ENCODE measurements around the gene RPS16. TPM values are rescaled to one million over a fixed set of nuclear protein-coding genes. Genes with fewer than 3 reads are reported as not detected.

The RPS16 gene
- total and polyA plus RNA-seq, 2 of the 8 experiments (the other 6 are each of a cell fraction or from before 2014, with no cell fraction given), result 2,433 to 7,810 TPM

DNA sequence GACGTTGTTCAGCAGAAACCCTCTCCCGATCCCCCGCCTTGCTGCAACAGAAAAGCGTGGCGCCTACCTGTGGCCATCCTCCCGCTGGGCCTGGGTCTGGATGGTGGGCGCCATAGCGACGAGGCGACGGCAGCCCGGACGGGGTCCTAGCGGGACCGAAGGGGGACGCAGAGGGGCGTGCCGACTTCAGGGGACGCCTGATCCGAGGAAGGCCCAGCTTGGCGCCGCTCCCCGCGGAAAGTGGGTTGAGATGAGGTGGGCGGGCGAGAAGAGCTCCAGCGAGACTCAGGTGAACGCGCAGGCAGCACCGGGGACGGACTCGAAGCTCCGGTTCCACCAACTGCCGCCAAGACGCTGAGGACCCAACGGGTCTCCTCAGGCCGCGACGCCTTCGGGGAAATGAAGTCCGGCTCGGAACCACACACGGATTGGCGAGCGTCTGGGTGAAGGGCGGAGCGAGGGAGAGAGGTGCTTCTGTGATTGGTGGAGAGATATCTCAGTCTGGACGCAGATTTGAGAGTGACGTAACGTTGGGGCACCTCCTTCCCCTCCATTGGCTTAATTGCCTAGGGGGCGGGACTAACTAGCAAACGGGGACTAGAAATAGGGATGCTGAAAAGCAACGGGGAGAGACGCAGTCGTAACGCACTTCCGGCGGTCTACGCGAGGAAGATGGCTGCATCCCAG is 44.9 kb downstream of the RPS16 start, which contains the start of the genes MED29 and PAF1:
Gene MED29, plus strand, starts transcription at position 628 of the 687 bp plus-strand sequence. Its CDS starts 45 bp downstream, at position 673.
Gene PAF1, minus strand, starts transcription at position 356 of the 687 bp plus-strand sequence. Its CDS starts 242 bp downstream, at position 114.
- Histone ChIP-seq H2BK15ac (ENCODE audit: low read length) (peak within 1 kb of the TSS; percentile 95), H3K27ac (ENCODE audit: low read depth, low read length) (peak within 1 kb of the TSS; percentile 99), H3K79me1 (ENCODE audit: low read depth, low read length) (peaks cover 5% of the 10 kb centered on the region), H3K27me3 (replicated peaks in 1 of 4; ENCODE audit: control insufficient read depth in 3 of 4, extremely low read depth in 1 of 4, insufficient read depth in 3 of 4, low read length in 3 of 4) (no peaks in the 10 kb centered on the region), H3K4ac (replicated peaks; ENCODE audit: insufficient read length, low read depth, low read length) (no peak within 1 kb of the TSS), H3K23me2 (ENCODE audit: low read depth, low read length) (peaks cover 2% of the 10 kb centered on the region; the same call in 1 of the 2 replicates), H3K56ac (replicated peaks; ENCODE audit: insufficient read length, low read depth, low read length) (peak within 1 kb of the TSS; percentile 87), H3K36me3 (ENCODE audit: control insufficient read depth in 2 of 4, insufficient read depth in 4 of 4, low read length in 3 of 4) (peaks cover 5 to 35% (median 20%) of the 10 kb centered on the region in 4 experiments; a peak in 6 of 8 replicates), H3K18ac (ENCODE audit: extremely low read depth, low read length) (peak within 1 kb of the TSS; percentile 99), H2BK120ac (replicated peaks; ENCODE audit: low read depth, low read length) (no peak within 1 kb of the TSS), H3K14ac (ENCODE audit: insufficient read length) (no peak within 1 kb of the TSS), H2BK12ac (ENCODE audit: low read depth, low read length) (peak within 1 kb of the TSS; percentile 68), H3K79me2 (ENCODE audit: control insufficient read depth in 1 of 2, insufficient read depth in 2 of 2, low read length in 2 of 2) (peaks cover 0 to 14% of the 10 kb centered on the region in 2 experiments; a peak in 2 of 4 replicates), H4K5ac (ENCODE audit: insufficient read length, low read depth, low read length) (peak within 1 kb of the TSS; percentile 97), H4K91ac (replicated peaks; ENCODE audit: insufficient read length, low read length) (peak within 1 kb of the TSS; percentile 45), H3K4me1 (replicated peaks in 1 of 4; ENCODE audit: control insufficient read depth in 3 of 4, insufficient read depth in 4 of 4, low read length in 3 of 4) (peaks cover 2 to 10% (median 7%) of the 10 kb centered on the region in 4 experiments), H2AFZ (ENCODE audit: low read length) (peak within 1 kb of the TSS; percentile 13; the same call in 1 of the 2 replicates), H3K9ac (replicated peaks in 1 of 4; ENCODE audit: extremely low read depth in 1 of 4, low read depth in 3 of 4, low read length in 3 of 4) (peak within 1 kb of the TSS; percentile 81 to 99 (median 90)), H2BK20ac (ENCODE audit: low read length) (no peak within 1 kb of the TSS), H2BK5ac (ENCODE audit: low read depth, low read length) (peak within 1 kb of the TSS; percentile 97), H3K23ac (ENCODE audit: insufficient read length) (no peak within 1 kb of the TSS), H2AK5ac (ENCODE audit: low read depth, low read length) (no peak within 1 kb of the TSS), H3K4me3 (ENCODE audit: extremely low read depth in 1 of 4, insufficient read depth in 2 of 4, low read depth in 3 of 4, low read length in 4 of 4) (peak within 1 kb of the TSS; percentile 91 to 97 (median 96)), H4K8ac (ENCODE audit: extremely low read depth, insufficient read depth, low read length) (peak within 1 kb of the TSS; percentile 96; the same call in 1 of the 2 replicates), H3K4me2 (ENCODE audit: insufficient read depth in 1 of 2, low read depth in 2 of 2, low read length in 2 of 2) (peak within 1 kb of the TSS; percentile 75 to 76), H3K9me3 (ENCODE audit: insufficient read depth in 2 of 2, low read depth in 1 of 2, low read length in 1 of 2) (no peaks in the 10 kb centered on the region), H4K20me1 (replicated peaks in 1 of 2; ENCODE audit: control insufficient read depth in 1 of 2, insufficient read depth in 2 of 2, low read length in 2 of 2) (peaks cover 0 to 7% of the 10 kb centered on the region in 2 experiments)
- FAIRE-seq (peak; percentile 99), DNase-seq (ENCODE audit: low read depth in 1 of 2, low spot score in 2 of 2) (peak; percentile 91 to 99)
- CTCF ChIA-PET (ENCODE audit: partially characterized antibody), result interaction anchor here (1.9 to 3.7 kb wide), 2 partner anchors 10 to 21 kb away, joined by 10 to 13 read pairs; partner anchors contain the start of gene PLEKHG2
- POLR2A ChIA-PET (ENCODE audit: partially characterized antibody), result interaction anchor here (0.6 to 12.2 kb wide), 39 partner anchors 9 to 306 kb away, joined by 3 to 234 read pairs (median 5); partner anchors contain the start of genes EID2B, PLEKHG2, RPS16 and SAMD4B
- 2% methylated on average over 60 of the region's 60 CpGs; no CpG with 5 or more reads in 1 of the 2 experiments for WGBS, 2 experiments (ENCODE audit: extremely low coverage in 1 of 2, insufficient coverage in 1 of 2, insufficient read length in 1 of 2, insufficient replicate concordance in 2 of 2, low coverage in 1 of 2, low lambda C conversion rate in 2 of 2, missing lambda C conversion rate in 1 of 2)
- no peak for TF ChIP-seq SRF (IDR thresholded peaks at IDR 0.05; ENCODE audit: low read depth, low read length)
- no peak for TF ChIP-seq EGR1 (IDR thresholded peaks at IDR 0.05; ENCODE audit: borderline replicate concordance, low read depth, low read length)
- TF ChIP-seq FOSL1 (IDR thresholded peaks at IDR 0.05; ENCODE audit: insufficient read depth, low read depth, low read length), result no peak
- no peak for TF ChIP-seq SAP30 (IDR thresholded peaks at IDR 0.05; ENCODE audit: insufficient read depth, insufficient replicate concordance, low read length)
- TF ChIP-seq KDM1A (IDR thresholded peaks at IDR 0.05; ENCODE audit: borderline replicate concordance, low read length), result no peak
- TF ChIP-seq PHF8 (conservative IDR thresholded peaks at IDR 0.05; ENCODE audit: low read depth, low read length), result peak; percentile 78
- 0 out of 2 replicates have a peak, but pooled peaks have one; percentile 5 for TF ChIP-seq BACH1 (IDR thresholded peaks at IDR 0.05; ENCODE audit: low read length)
- TF ChIP-seq TAF7 (optimal IDR thresholded peaks at IDR 0.05; ENCODE audit: borderline replicate concordance, low read depth, low read length), result peak; percentile 77
- TF ChIP-seq TCF12 (IDR thresholded peaks at IDR 0.05; ENCODE audit: low read depth, low read length), result 0 out of 2 replicates have a peak, but pooled peaks have one; percentile 21

All from H1 (cell line).